ENCODE results near the gene NTSR1. TPM values are rescaled to one million over a fixed set of nuclear protein-coding genes. Genes with fewer than 3 reads are reported as not detected.

The NTSR1 gene
- total and polyA plus RNA-seq, 2 experiments from 2014 or later, result 0.15 to 1.4 TPM

- Mint-ChIP-seq H3K36me3 (ENCODE audit: low read depth) (peaks cover 3% of the 10 kb centered on the region; the same call in 2 of the 3 replicates), H3K9me3 (peaks cover 27% of the 10 kb centered on the region), H3K27me3 (ENCODE audit: insufficient read depth, low read depth, poor library complexity) (peaks cover 5% of the 10 kb centered on the region), H3K4me1 (no peaks in the 10 kb centered on the region), H3K4me3 (no peak overlapping the region), H3K27ac (no peak overlapping the region)
- DNase-seq (ENCODE audit: low spot score) (no peak), ATAC-seq (no peak)
- Histone ChIP-seq H3F3A (replicated peaks; ENCODE audit: low read depth) (no peaks in the 10 kb centered on the region), H3K9me2 (ENCODE audit: insufficient read depth) (no peaks in the 10 kb centered on the region), H2AFZ (no peak overlapping the region), H3K27me3 (ENCODE audit: insufficient read depth) (no peaks in the 10 kb centered on the region), H3K4me1 (ENCODE audit: insufficient read depth) (no peaks in the 10 kb centered on the region), H3K4me3 (no peak overlapping the region), H3K79me2 (replicated peaks; ENCODE audit: insufficient read depth) (no peaks in the 10 kb centered on the region), H3K36me3 (ENCODE audit: insufficient read depth) (0 out of 2 replicates have a peak, but pooled peaks cover 3% of the 10 kb centered on the region), H3K27ac (ENCODE audit: low read depth) (no peak overlapping the region), H3K4me2 (no peak overlapping the region), H4K20me1 (replicated peaks; ENCODE audit: insufficient read depth) (no peaks in the 10 kb centered on the region)
- no peak for TF ChIP-seq ZNF114 (CRISPR knock-in tag; IDR thresholded peaks at IDR 0.05)
Observed at GRCh38 chr20:62724692-62725595, 16.3 kb downstream of the NTSR1 start.

- H3K27ac Mint-ChIP-seq, result no peak overlapping the region
- H3K36me3 Mint-ChIP-seq (ENCODE audit: low read depth), result peaks cover 3% of the 10 kb centered on the region; the same call in 2 of the 3 replicates
- no peaks in the 10 kb centered on the region for H3K4me1 ChIP-seq (ENCODE audit: insufficient read depth)
- H2AFZ ChIP-seq, result no peak overlapping the region
- no peaks in the 10 kb centered on the region for H4K20me1 ChIP-seq (replicated peaks; ENCODE audit: insufficient read depth)
- no peak overlapping the region for H3K27ac ChIP-seq (ENCODE audit: low read depth)
- H3K4me2 ChIP-seq, result no peak overlapping the region
- DNase-seq (ENCODE audit: low spot score) (no peak), ATAC-seq (no peak)
- H3K9me3 Mint-ChIP-seq, result peaks cover 21% of the 10 kb centered on the region
- no peak overlapping the region for H3K4me3 ChIP-seq
- no peak overlapping the region for H3K4me3 Mint-ChIP-seq
- no peaks in the 10 kb centered on the region for H3K79me2 ChIP-seq (replicated peaks; ENCODE audit: insufficient read depth)
- no peaks in the 10 kb centered on the region for H3K9me2 ChIP-seq (ENCODE audit: insufficient read depth)
- no peaks in the 10 kb centered on the region for H3F3A ChIP-seq (replicated peaks; ENCODE audit: low read depth)
- peaks cover 5% of the 10 kb centered on the region for H3K27me3 Mint-ChIP-seq (ENCODE audit: insufficient read depth, low read depth, poor library complexity)
- H3K27me3 ChIP-seq (ENCODE audit: insufficient read depth), result no peaks in the 10 kb centered on the region
- H3K4me1 Mint-ChIP-seq, result no peaks in the 10 kb centered on the region
- 0 out of 2 replicates have a peak, but pooled peaks cover 3% of the 10 kb centered on the region for H3K36me3 ChIP-seq (ENCODE audit: insufficient read depth)
- TF ChIP-seq ETS1 (IDR thresholded peaks at IDR 0.05) (no peak), ZNF331 (CRISPR knock-in tag; IDR thresholded peaks at IDR 0.05; ENCODE audit: low read depth) (no peak), ZNF114 (CRISPR knock-in tag; IDR thresholded peaks at IDR 0.05) (no peak), NANOG (IDR thresholded peaks at IDR 0.05; ENCODE audit: borderline replicate concordance) (no peak), STAT1 (IDR thresholded peaks at IDR 0.05; ENCODE audit: unreplicated experiment) (no peak), CTCF (conservative IDR thresholded peaks at IDR 0.05; ENCODE audit: low read depth in 2 of 2) (no peak), ZNF462 (CRISPR knock-in tag; IDR thresholded peaks at IDR 0.05) (no peak)
Observed at GRCh38 chr20:62725596-62726268, 17.1 kb downstream of the NTSR1 start.

All from GM23338 (cell line).